Femur (tissue), 1 donor: ENCODE results near the gene PXDN.
"Not testable (repeated sequence)": the region's sequence is repeated elsewhere in the genome, so short reads cannot be mapped to it uniquely, and the experiment has no call there.

ENCODE experiments used
- DNase-seq: peaks from one replicate; pipeline ENCODE4 v3.0.0-alpha.2; 2017

PXDN gene

GRCh38 chr2:1625281-1626001 is 118.9 kb downstream of the PXDN start:
- DNase-seq: peak; percentile 63

- no peak for DNase-seq
Measured at GRCh38 chr2:1623906-1624445, 120.3 kb downstream of the PXDN start.

GRCh38 chr2:1622521-1623200 is 121.7 kb downstream of the PXDN start:
- no peak for DNase-seq

- DNase-seq: not testable (repeated sequence)
Measured at GRCh38 chr2:1621976-1622375, 122.3 kb downstream of the PXDN start.

- no peak for DNase-seq
Measured at GRCh38 chr2:1621501-1621900, 122.8 kb downstream of the PXDN start.

- no peak for DNase-seq
Measured at GRCh38 chr2:1621041-1621440, 123.3 kb downstream of the PXDN start.

GRCh38 chr2:1620081-1620480 is 124.2 kb downstream of the PXDN start:
- no peak for DNase-seq

GRCh38 chr2:1619556-1619955 is 124.8 kb downstream of the PXDN start:
- DNase-seq: no peak

GRCh38 chr2:1618974-1619373 is 125.3 kb downstream of the PXDN start:
- no peak for DNase-seq

GRCh38 chr2:1618191-1618961 is 125.9 kb downstream of the PXDN start:
- no peak for DNase-seq

GRCh38 chr2:1617425-1618021 is 126.8 kb downstream of the PXDN start:
- no peak for DNase-seq

GRCh38 chr2:1614564-1614963 is 129.8 kb downstream of the PXDN start:
- no peak for DNase-seq

- DNase-seq: no peak
Measured at GRCh38 chr2:1613731-1614354, 130.5 kb downstream of the PXDN start.

- DNase-seq: no peak
Measured at GRCh38 chr2:1613078-1613445, 131.3 kb downstream of the PXDN start.

- DNase-seq: no peak
Measured at GRCh38 chr2:1612391-1613077, 131.8 kb downstream of the PXDN start.

- no peak for DNase-seq
Measured at GRCh38 chr2:1611886-1612285, 132.4 kb downstream of the PXDN start.

GRCh38 chr2:1610096-1610485 is 134.2 kb downstream of the PXDN start:
- DNase-seq: no peak

- DNase-seq: no peak
Measured at GRCh38 chr2:1609485-1610095, 134.7 kb downstream of the PXDN start.

GRCh38 chr2:1609040-1609439 is 135.3 kb downstream of the PXDN start:
- no peak for DNase-seq

GRCh38 chr2:1607971-1608688 is 136.2 kb downstream of the PXDN start:
- DNase-seq: no peak
